Esophagus (tissue), 2 donors: ENCODE results near the gene GUK1. TPM values are rescaled to one million over a fixed set of nuclear protein-coding genes. Genes with fewer than 3 reads are reported as not detected.
"Not testable (repeated sequence)": the region's sequence is repeated elsewhere in the genome, so short reads cannot be mapped to it uniquely, and the experiment has no call there.

Source experiments
- H3K27ac ChIP-seq, 2 donors: one replicate each; pipeline ENCODE4 v1.5.1; 2013; ENCODE audit warnings: low read depth in 2 of 2, mild to moderate bottlenecking in 2 of 2, inconsistent platforms in 1 of 2, low read length in 1 of 2, moderate library complexity in 1 of 2
- H3K27me3 ChIP-seq, 2 donors: one replicate each; pipeline ENCODE4 v1.6.1; 2013; ENCODE audit warnings: low read length in 2 of 2, control low read depth in 1 of 2, mild to moderate bottlenecking in 1 of 2; ENCODE audit not compliant: insufficient read depth in 2 of 2, control insufficient read depth in 1 of 2
- H3K36me3 ChIP-seq, 2 donors: one replicate each; pipeline ENCODE4 v1.6.1; 2013; ENCODE audit warnings: low read length in 1 of 2; ENCODE audit not compliant: control insufficient read depth in 2 of 2, insufficient read depth in 2 of 2
- H3K4me1 ChIP-seq, 2 donors: one replicate each; pipeline ENCODE4 v1.6.1; 2013; ENCODE audit warnings: low read length in 1 of 2; ENCODE audit not compliant: control insufficient read depth in 2 of 2, insufficient read depth in 2 of 2
- H3K4me3 ChIP-seq, 2 donors: one replicate each; pipeline ENCODE4 v1.5.1; 2013; ENCODE audit warnings: low read length in 2 of 2, mild to moderate bottlenecking in 2 of 2, low read depth in 1 of 2, moderate library complexity in 1 of 2
- H3K9me3 ChIP-seq, 2 donors: one replicate each; pipeline ENCODE4 v1.6.1; 2013; ENCODE audit warnings: mild to moderate bottlenecking in 2 of 2, low read depth in 1 of 2, low read length in 1 of 2, moderate library complexity in 1 of 2; ENCODE audit not compliant: control insufficient read depth in 2 of 2, insufficient read depth in 1 of 2
- WGBS, 2 donors: extraction: QIAGEN DNeasy Blood & Tissue Kit; methylation state at CpG; one replicate each; pipeline ENCODE4 v1.1.7; 2013; 5-methylcytosine and 5-hydroxymethylcytosine counted together
- polyA plus RNA-seq, 2 donors: library from polyadenylated mRNA; stranded (reverse); fragments of 200-250 nt; gene quantifications; one replicate each; pipeline ENCODE4 v1.2.3, GENCODE V29; 2013
- donor health status: healthy with polysubstance abuse.
- donor health status: Bipolar disorder and iron deficiency.

GUK1 gene
- polyA plus RNA-seq, 2 donors: 299 to 484 TPM

DNA sequence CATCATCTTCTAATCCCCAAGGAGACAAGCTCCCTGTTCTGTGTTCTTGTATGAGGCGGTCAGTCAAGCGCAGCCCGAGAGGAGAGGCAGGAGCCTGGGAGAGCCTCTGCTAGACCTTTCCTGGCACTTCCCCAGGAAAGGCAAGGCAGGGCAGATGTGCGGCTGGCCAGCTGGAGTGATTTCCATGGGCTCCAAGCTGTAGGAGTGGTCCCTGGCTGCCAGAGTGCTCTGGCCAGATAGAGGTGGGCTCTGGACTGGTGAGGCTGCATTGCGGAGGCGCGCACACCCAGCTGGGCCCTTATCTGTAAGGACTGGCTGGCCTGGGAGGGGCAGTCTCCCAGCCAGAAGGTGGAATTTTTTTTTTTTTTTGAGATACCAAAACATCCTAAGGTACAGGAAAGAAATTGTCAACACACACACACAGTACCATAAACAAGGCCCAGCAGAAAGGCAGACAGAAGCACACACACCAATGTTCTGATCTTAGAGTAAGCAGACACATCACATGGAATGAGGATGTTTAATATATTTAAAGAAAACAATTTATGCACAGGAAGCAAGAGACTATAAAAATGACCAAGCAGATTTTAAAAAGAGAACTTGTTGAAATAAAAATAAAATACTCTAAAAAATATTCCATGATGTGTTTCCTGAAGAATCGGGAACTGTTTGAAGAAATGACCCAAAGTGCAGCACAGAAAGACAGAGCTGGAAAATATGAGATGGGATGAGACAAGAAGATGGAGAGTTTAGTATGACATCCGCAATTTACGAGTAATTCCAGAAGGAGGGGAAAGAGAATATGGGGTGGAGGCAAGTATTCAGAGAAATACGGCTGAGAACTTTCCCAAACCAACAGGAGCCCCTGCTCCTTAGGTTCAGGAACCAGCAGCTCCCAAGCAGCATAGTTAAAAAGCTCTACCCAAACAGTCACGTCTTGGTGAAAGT is 38.9 kb downstream of the GUK1 start:
- Histone ChIP-seq H3K4me3 (no peak overlapping the region), H3K27ac (no peak overlapping the region), H3K4me1 (peaks cover 0 to 4% of the 10 kb centered on the region in 2 donors), H3K27me3 (no peaks in the 10 kb centered on the region), H3K9me3 (peaks cover 0 to 3% of the 10 kb centered on the region in 2 donors), H3K36me3 (peaks cover 0 to 8% of the 10 kb centered on the region in 2 donors)
- 76 to 78% methylated on average over 12 of the region's 12 CpGs for WGBS, 2 donors

DNA sequence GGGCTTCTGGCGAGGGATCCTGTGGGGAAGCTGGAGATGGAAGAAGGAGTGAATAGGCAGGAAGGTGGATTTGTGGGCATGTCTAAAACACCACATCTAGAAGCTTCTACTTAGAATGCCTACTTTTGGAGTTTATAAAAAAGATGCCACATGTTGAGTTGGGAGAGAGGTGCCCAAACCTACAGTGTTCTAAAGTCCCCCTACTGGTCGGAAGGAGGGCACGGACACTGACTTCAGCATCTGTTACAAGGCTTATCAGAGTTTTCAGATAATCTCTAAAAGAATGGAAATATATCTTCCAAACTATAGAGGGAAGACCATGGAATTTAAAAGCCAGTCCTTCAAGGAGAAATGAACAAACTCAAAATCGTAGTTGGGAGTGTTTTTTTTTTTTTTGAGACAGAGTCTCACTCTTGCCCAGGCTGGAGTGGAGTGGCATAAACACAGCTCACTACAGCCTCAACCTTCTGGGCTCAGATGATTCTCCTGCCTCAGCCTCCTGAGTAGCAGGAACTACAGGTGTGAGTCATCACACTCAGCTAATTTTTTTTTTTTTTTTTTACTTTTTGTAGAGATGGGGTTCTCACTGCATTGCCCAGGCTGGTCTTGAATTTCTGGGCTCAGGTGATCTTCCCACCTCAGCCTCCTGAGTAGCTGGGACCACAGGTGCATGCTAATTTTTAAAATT is 40.3 kb downstream of the GUK1 start:
- no peaks in the 10 kb centered on the region for H3K4me1 ChIP-seq
- H3K4me3 ChIP-seq: no peak overlapping the region
- peaks cover 0 to 2% of the 10 kb centered on the region in 2 donors for H3K36me3 ChIP-seq
- no peaks in the 10 kb centered on the region for H3K27me3 ChIP-seq
- no peak overlapping the region for H3K27ac ChIP-seq
- WGBS, 2 donors: 66 to 76% methylated on average over 4 of the region's 4 CpGs
- no peaks in the 10 kb centered on the region for H3K9me3 ChIP-seq

- no peak overlapping the region for H3K4me3 ChIP-seq
- H3K36me3 ChIP-seq: no peaks in the 10 kb centered on the region
- H3K27ac ChIP-seq: no peak overlapping the region
- H3K4me1 ChIP-seq: no peaks in the 10 kb centered on the region
- H3K27me3 ChIP-seq: no peaks in the 10 kb centered on the region
- WGBS, 2 donors: 92 to 93% methylated on average over 7 of the region's 7 CpGs
- no peaks in the 10 kb centered on the region for H3K9me3 ChIP-seq
Observed at GRCh38 chr1:228180959-228181644, 41.0 kb downstream of the GUK1 start.

- WGBS, 2 donors: 86 to 92% methylated on average over 9 of the region's 9 CpGs
Observed at GRCh38 chr1:228181645-228182034, 41.6 kb downstream of the GUK1 start.

GRCh38 chr1:228182296-228183030 is 42.4 kb downstream of the GUK1 start:
- H3K4me1 ChIP-seq: no peaks in the 10 kb centered on the region
- no peak overlapping the region for H3K4me3 ChIP-seq
- H3K27ac ChIP-seq: no peak overlapping the region
- 92 to 93% methylated on average over 27 to 32 of the region's 32 CpGs for WGBS, 2 donors
- no peaks in the 10 kb centered on the region for H3K36me3 ChIP-seq
- no peaks in the 10 kb centered on the region for H3K27me3 ChIP-seq
- no peaks in the 10 kb centered on the region for H3K9me3 ChIP-seq

More at GRCh38 chr1:228181645-228182034, 41.6 kb downstream of the GUK1 start:
- Histone ChIP-seq H3K36me3 (no peaks in the 10 kb centered on the region), H3K27me3 (no peaks in the 10 kb centered on the region), H3K9me3 (no peaks in the 10 kb centered on the region), H3K4me3 (no peak overlapping the region), H3K27ac (no peak overlapping the region), H3K4me1 (no peaks in the 10 kb centered on the region)

- WGBS, 2 donors: 79 to 80% methylated on average over 7 of the region's 7 CpGs
- Histone ChIP-seq H3K27ac (no peak overlapping the region), H3K4me1 (no peaks in the 10 kb centered on the region), H3K27me3 (no peaks in the 10 kb centered on the region), H3K4me3 (no peak overlapping the region), H3K9me3 (no peaks in the 10 kb centered on the region), H3K36me3 (no peaks in the 10 kb centered on the region)
Observed at GRCh38 chr1:228184152-228184551, 44.1 kb downstream of the GUK1 start.

GRCh38 chr1:228185641-228185965 is 45.5 kb downstream of the GUK1 start:
- no peak overlapping the region for H3K4me3 ChIP-seq
- H3K27ac ChIP-seq: no peak overlapping the region
- H3K9me3 ChIP-seq: no peaks in the 10 kb centered on the region
- H3K27me3 ChIP-seq: no peaks in the 10 kb centered on the region
- H3K36me3 ChIP-seq: no peaks in the 10 kb centered on the region
- no peaks in the 10 kb centered on the region for H3K4me1 ChIP-seq
- WGBS, 2 donors: 73 to 77% methylated on average over 11 of the region's 11 CpGs

- H3K9me3 ChIP-seq, H3K4me1 ChIP-seq, H3K4me3 ChIP-seq, H3K27ac ChIP-seq, H3K27me3 ChIP-seq, H3K36me3 ChIP-seq: not testable (repeated sequence)
- WGBS, 2 donors: 75 to 83% methylated on average over 2 of the region's 2 CpGs
Observed at GRCh38 chr1:228188249-228188648, 48.2 kb downstream of the GUK1 start.

DNA sequence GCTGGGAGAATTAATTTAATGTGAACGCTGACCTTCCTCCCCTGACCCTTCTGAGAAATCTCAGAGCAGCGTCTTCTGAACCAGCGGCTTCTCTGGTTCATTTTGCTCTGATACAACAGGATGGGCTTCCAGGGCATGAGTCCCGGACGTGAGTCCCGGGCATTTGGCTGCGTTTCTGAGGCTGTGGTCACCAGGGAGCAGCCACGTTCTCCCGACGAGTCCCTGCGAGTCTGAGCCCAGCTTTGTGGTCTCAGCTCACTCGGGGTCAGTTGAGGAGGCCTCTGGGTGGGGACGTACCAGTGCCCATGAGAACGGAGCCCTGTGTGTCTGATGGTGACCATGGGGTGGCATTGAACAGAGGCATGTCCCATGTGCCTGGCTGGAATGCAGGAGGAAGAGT is 50.1 kb downstream of the GUK1 start:
- WGBS, 2 donors: 86 to 87% methylated on average over 14 of the region's 14 CpGs
- Histone ChIP-seq H3K9me3 (no peaks in the 10 kb centered on the region), H3K4me1 (no peaks in the 10 kb centered on the region), H3K4me3 (no peak overlapping the region), H3K36me3 (no peaks in the 10 kb centered on the region), H3K27me3 (no peaks in the 10 kb centered on the region), H3K27ac (no peak overlapping the region)
